ENCODE results near the gene SLC16A5. TPM values are rescaled to one million over a fixed set of nuclear protein-coding genes. Genes with fewer than 3 reads are reported as not detected.
"Not testable (repeated sequence)": the region's sequence is repeated elsewhere in the genome, so short reads cannot be mapped to it uniquely, and the experiment has no call there.

SLC16A5 gene, protein sequence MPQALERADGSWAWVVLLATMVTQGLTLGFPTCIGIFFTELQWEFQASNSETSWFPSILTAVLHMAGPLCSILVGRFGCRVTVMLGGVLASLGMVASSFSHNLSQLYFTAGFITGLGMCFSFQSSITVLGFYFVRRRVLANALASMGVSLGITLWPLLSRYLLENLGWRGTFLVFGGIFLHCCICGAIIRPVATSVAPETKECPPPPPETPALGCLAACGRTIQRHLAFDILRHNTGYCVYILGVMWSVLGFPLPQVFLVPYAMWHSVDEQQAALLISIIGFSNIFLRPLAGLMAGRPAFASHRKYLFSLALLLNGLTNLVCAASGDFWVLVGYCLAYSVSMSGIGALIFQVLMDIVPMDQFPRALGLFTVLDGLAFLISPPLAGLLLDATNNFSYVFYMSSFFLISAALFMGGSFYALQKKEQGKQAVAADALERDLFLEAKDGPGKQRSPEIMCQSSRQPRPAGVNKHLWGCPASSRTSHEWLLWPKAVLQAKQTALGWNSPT
- 19.1 and 23.1 TPM in 2 replicates for total RNA-seq

DNA sequence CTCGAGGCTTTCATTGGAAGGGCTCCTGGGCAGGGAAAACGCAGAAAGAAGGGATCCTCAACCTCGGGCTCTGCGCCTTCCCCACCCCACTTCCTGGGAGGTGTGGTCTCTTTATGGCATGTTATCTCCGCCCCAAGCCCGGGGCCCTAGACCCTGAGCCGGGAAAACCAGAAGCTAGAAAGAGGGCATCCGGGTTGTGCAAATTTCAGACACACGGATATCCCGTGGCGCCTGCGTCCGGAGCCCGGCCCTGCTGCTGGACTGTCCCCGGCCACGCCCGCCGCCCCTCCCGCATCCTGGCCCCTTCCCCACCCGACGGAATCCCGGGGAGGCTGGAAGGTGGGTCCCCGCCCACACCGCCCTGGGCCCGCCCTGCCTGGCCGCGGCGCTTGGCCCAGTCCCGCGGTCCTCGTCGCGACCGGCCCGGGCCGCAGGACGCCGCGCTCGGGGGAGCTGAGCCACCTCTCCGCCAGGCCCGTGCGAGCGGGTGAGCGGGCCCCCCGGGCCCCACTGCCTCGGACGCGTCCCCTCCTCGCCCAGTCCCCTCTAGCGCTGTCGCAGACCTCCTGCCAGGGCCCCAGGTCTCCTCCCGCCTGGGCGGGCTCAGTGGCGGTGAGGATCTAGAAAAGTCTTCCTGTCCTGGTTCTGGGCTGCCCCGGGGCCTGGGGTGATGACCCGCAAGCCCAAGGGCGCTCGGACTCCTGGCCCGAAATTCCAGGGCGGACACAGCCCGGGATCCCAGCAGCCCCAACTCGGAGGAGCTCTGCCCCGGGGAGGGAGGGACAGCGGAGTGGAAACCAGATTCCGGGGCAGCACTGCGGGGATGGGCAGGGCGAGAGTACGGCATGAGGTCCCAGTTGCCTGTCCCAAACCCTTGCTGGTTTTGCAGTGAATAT, at the start of gene SLC16A5:
Gene SLC16A5, plus strand, starts transcription at position 397 of the 896 bp plus-strand sequence. CDS start 5,683 bp downstream, outside the sequence.
- TF ChIP-seq CTCF (IDR thresholded peaks at IDR 0.05; ENCODE audit: insufficient read depth, low read length, poor library complexity, severe bottlenecking): no peak
- no peaks in the 10 kb centered on the region for H3K36me3 ChIP-seq (ENCODE audit: control insufficient read depth, insufficient read depth, low read length)
- no peak for DNase-seq (ENCODE audit: low read depth)
- peak within 1 kb of the TSS; percentile 67 for H3K4me3 ChIP-seq (ENCODE audit: low read depth, low read length)
- H3K27me3 ChIP-seq (ENCODE audit: control insufficient read depth, insufficient read depth, low read length): no peaks in the 10 kb centered on the region

DNA sequence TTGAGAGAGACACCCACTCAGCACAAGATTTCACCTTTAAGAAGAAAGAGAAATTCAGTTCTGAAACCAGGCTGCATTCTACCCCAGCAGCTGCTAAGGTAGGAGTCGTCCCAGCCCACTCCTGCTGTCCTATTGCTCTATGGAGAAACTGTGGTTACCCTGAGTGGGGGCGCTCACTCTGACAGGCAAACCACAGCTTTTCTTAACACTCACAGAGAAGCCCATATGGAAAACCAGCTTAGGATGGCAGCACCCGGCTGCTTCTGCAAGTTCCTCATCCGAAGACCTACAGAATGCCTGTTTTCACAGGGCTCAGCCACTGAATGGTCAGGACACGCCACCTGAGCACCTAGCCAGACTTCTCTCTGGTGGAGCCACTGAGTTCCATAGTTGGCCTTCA, 48.5 kb upstream of the SLC16A5 start:
- no peak for TF ChIP-seq CTCF (IDR thresholded peaks at IDR 0.05; ENCODE audit: insufficient read depth, low read length, poor library complexity, severe bottlenecking)
- DNase-seq (ENCODE audit: low read depth): no peak
- H3K27me3 ChIP-seq (ENCODE audit: control insufficient read depth, insufficient read depth, low read length): no peaks in the 10 kb centered on the region
- H3K36me3 ChIP-seq (ENCODE audit: control insufficient read depth, insufficient read depth, low read length): peaks cover 1% of the 10 kb centered on the region
- H3K4me3 ChIP-seq (ENCODE audit: low read depth, low read length): no peak overlapping the region

DNA sequence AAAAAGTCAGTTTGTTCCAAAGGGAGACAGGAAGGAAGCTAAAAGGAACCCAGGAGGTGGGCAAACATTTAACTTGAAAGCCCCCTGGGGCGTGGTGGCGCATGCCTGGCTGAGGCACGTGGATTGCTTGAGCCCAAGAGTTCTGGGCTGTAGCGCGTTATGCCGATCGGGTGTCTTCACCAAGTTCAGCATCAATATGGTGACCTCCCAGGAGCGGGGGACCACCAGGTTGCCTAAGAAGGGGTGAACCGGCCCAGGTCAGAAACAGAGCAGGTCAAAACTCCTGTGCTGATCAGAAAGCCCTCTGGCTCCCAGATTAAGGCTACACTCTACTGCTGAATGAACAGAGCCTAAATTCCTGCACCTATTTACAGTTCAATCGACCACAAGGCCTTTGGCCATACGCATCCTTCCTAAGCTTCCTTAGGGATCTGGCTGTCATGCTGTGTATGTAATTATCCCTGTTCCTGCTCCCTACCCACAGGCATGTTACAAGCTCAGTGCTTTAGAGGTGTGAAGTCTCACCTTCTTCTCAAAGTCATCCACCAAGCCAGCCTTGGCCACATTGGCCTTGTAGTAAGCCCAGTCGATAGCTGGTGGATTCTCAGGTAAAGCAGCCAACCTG, 46.0 kb upstream of the SLC16A5 start:
- no peak for DNase-seq (ENCODE audit: low read depth)
- no peaks in the 10 kb centered on the region for H3K27me3 ChIP-seq (ENCODE audit: control insufficient read depth, insufficient read depth, low read length)
- no peak for TF ChIP-seq CTCF (IDR thresholded peaks at IDR 0.05; ENCODE audit: insufficient read depth, low read length, poor library complexity, severe bottlenecking)
- H3K4me3 ChIP-seq (ENCODE audit: low read depth, low read length): no peak overlapping the region
- peaks cover 1% of the 10 kb centered on the region for H3K36me3 ChIP-seq (ENCODE audit: control insufficient read depth, insufficient read depth, low read length)

DNA sequence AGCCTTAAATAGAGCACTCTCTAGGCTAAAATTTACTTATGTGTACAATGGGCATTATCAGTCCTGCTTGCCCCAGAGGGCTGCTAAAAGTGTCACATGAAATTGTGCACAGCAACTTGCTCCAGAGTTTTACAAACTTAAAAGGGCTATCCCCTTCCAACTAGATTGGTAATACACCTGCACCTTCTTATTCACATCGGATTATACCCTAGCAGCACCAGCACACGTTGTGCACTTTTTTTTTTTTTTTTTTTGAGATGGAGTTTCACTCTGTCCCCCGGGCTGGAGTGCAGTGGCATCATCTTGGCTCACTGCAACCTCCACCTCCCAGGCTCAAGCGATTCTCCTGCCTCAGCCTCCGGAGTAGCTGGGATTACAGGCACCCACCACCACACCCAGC, 44.0 kb upstream of the SLC16A5 start:
- not testable (repeated sequence) for DNase-seq (ENCODE audit: low read depth); H3K36me3 ChIP-seq (ENCODE audit: control insufficient read depth, insufficient read depth, low read length); H3K4me3 ChIP-seq (ENCODE audit: low read depth, low read length); H3K27me3 ChIP-seq (ENCODE audit: control insufficient read depth, insufficient read depth, low read length)

DNA sequence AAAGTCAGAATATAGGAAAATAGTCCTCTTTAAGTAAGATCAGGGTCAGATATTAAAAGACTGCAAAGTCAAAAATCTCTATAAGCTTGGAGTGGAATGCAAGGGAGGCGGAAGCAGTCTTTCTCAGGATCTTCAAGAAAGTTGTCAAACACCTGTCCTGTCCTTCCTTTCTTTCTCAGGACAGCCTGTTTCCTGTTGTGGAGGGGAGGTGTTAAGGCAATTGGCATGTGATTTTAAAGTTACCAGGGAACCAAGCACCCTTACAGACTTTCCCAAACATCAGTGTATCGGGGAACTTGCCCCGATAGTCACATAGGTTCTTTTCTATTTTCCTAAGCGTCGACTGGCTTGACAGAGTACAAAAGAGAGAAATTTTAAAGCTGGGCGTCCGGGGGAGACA, 43.0 kb upstream of the SLC16A5 start:
- peaks cover 1% of the 10 kb centered on the region for H3K36me3 ChIP-seq (ENCODE audit: control insufficient read depth, insufficient read depth, low read length)
- no peak for TF ChIP-seq CTCF (IDR thresholded peaks at IDR 0.05; ENCODE audit: insufficient read depth, low read length, poor library complexity, severe bottlenecking)
- H3K4me3 ChIP-seq (ENCODE audit: low read depth, low read length): no peak overlapping the region
- no peak for DNase-seq (ENCODE audit: low read depth)
- H3K27me3 ChIP-seq (ENCODE audit: control insufficient read depth, insufficient read depth, low read length): no peaks in the 10 kb centered on the region

DNA sequence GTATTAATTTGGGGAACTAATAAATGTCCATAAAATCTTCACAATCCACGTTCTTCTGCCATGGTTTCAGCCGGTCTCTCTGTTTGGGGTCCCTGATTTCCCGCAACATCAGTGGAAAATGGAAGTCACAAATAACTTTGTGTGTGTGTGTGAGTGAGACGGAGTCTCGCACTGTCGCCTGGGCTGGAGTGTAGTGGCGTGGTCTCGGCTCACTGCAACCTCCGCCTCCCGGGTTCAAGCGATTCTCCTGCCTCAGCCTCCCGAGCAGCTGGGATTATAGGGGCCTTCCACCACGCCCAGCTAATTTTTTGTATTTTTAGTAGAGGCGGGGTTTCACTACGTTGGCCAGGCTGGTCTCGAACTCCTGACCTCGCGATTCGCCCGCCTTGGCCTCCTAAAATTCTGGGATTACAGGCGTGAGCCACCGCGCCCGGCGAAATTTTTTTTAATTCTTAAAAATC, 41.8 kb upstream of the SLC16A5 start:
- H3K27me3 ChIP-seq (ENCODE audit: control insufficient read depth, insufficient read depth, low read length); H3K36me3 ChIP-seq (ENCODE audit: control insufficient read depth, insufficient read depth, low read length); DNase-seq (ENCODE audit: low read depth): not testable (repeated sequence)
- H3K4me3 ChIP-seq (ENCODE audit: low read depth, low read length): peak overlapping the region; percentile 100
